SU-DHL-6 (cell line): ENCODE data around the gene CDHR2.

Experiments used
- H2AFZ ChIP-seq: fragments of 200-600 bp; sonication (generic); 2 replicates; pipeline ENCODE4 v1.6.1; 2014; ENCODE audit warnings: low read depth, mild to moderate bottlenecking, moderate library complexity, mixed read lengths, antibody characterized with exemption, low read length; ENCODE audit not compliant: severe bottlenecking
- H3F3A ChIP-seq: fragments of 200-600 bp; shearing (Covaris generic); 2 replicates; pipeline ENCODE4 v1.6.0; 2016; ENCODE audit warnings: antibody characterized with exemption, mild to moderate bottlenecking; ENCODE audit not compliant: insufficient read depth
- H3K27ac ChIP-seq: fragments of 200-600 bp; sonication (generic); 2 replicates; pipeline ENCODE4 v1.5.1; 2016; ENCODE audit warnings: low read depth, mild to moderate bottlenecking, low read length, moderate library complexity, mixed read lengths
- H3K27me3 ChIP-seq: fragments of 200-600 bp; sonication (generic), shearing (Covaris generic); 2 replicates; pipeline ENCODE4 v1.6.0; 2014; ENCODE audit warnings: mild to moderate bottlenecking, low read length
- H3K36me3 ChIP-seq: fragments of 200-600 bp; sonication (generic); 2 replicates; pipeline ENCODE4 v1.6.1; 2014; ENCODE audit warnings: mild to moderate bottlenecking, low read length, mixed read lengths
- H3K4me2 ChIP-seq: fragments of 300-600, 200-600 bp; shearing (Covaris generic), sonication (generic); 2 replicates; pipeline ENCODE4 v1.6.0; 2014; ENCODE audit warnings: low read length, low read depth, mild to moderate bottlenecking; ENCODE audit not compliant: poor library complexity, severe bottlenecking
- H3K4me3 ChIP-seq: fragments of 200-600 bp; sonication (generic); 2 replicates; pipeline ENCODE4 v1.5.1; 2014; ENCODE audit warnings: antibody characterized with exemption, low read length, mild to moderate bottlenecking, mixed read lengths; ENCODE audit not compliant: insufficient read depth, poor library complexity, severe bottlenecking
- H3K79me2 ChIP-seq: fragments of 200-600 bp; sonication (generic); 2 replicates; pipeline ENCODE4 v1.6.1; 2014; ENCODE audit warnings: mild to moderate bottlenecking, low read length, moderate library complexity; ENCODE audit not compliant: insufficient read depth
- H3K9ac ChIP-seq: fragments of 200-600 bp; sonication (generic); 2 replicates; pipeline ENCODE4 v1.7.0; 2014; ENCODE audit warnings: mild to moderate bottlenecking, low read length
- H3K9me2 ChIP-seq: fragments of 200-600 bp; sonication (generic); replicated peaks from 2 replicates; pipeline ENCODE4 v1.6.1; 2014; ENCODE audit warnings: low read length; ENCODE audit not compliant: insufficient read depth
- H3K9me3 ChIP-seq: fragments of 200-600 bp; sonication (generic); 2 replicates; pipeline ENCODE4 v1.6.1; 2014; ENCODE audit warnings: low read length, mixed read lengths; ENCODE audit not compliant: insufficient read depth
- H4K20me1 ChIP-seq: fragments of 200-600 bp; sonication (generic); 2 replicates; pipeline ENCODE4 v1.6.1; 2014; ENCODE audit warnings: low read depth, mild to moderate bottlenecking, antibody characterized with exemption, low read length, moderate library complexity, mixed read lengths
- CTCF ChIP-seq: fragments of 200-600 bp; sonication (generic); IDR thresholded peaks from one replicate; pipeline ENCODE4 v1.5.1; 2017; ENCODE audit warnings: antibody characterized with exemption, mild to moderate bottlenecking, low read length, moderate library complexity; ENCODE audit not compliant: insufficient read depth, poor library complexity, severe bottlenecking
- EZH2phosphoT487 ChIP-seq: fragments of 200-600 bp; sonication (generic), shearing (Covaris generic); conservative IDR thresholded peaks from 2 replicates; pipeline ENCODE4 v1.6.1; 2018; ENCODE audit warnings: mild to moderate bottlenecking, antibody characterized with exemption, low read length, moderate library complexity, mixed read lengths

CDHR2 gene

DNA sequence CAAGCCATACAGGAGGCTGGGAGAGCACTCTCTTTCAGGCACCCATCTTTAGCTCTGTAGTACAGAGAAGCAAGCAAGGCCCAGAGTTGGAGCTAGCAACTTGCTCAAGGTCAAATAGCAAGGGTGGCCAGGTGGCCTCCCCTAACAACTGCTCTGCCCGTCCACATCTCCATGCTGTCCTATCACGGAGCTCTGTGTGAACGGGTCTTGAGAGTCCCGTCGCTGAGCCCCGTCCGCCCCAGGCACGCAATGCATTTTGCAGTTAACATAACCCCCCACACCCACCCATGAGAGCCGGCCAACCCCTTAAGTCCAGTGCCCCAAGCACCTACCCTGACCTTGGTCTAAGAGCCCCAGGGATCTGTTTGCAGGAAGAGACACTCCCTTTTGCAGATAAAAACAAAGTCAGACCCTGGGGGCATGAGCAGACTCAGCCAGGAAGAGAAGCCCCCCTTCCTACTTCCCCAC lies 13.4 kb upstream of the CDHR2 start:
- H3K9me3 ChIP-seq = no peaks in the 10 kb centered on the region
- no peak overlapping the region for H2AFZ ChIP-seq
- peak overlapping the region; percentile 88 for H3K4me3 ChIP-seq
- TF ChIP-seq EZH2phosphoT487 (no peak), CTCF (no peak)
- peak overlapping the region; percentile 79 for H3K9ac ChIP-seq
- H3K27me3 ChIP-seq = no peaks in the 10 kb centered on the region
- H3K9me2 ChIP-seq = no peaks in the 10 kb centered on the region
- H3F3A ChIP-seq = peaks cover 24% of the 10 kb centered on the region
- peak overlapping the region; percentile 82 for H3K4me2 ChIP-seq
- H3K27ac ChIP-seq = peak overlapping the region; percentile 91
- no peaks in the 10 kb centered on the region for H4K20me1 ChIP-seq
- no peaks in the 10 kb centered on the region for H3K36me3 ChIP-seq
- H3K79me2 ChIP-seq = peaks cover 34% of the 10 kb centered on the region

GRCh38 chr5:176536132-176536901 lies 12.8 kb upstream of the CDHR2 start:
- H3K9me3 ChIP-seq = no peaks in the 10 kb centered on the region
- H3K9ac ChIP-seq = peak overlapping the region; percentile 79
- H3K4me2 ChIP-seq = peak overlapping the region; percentile 82
- no peak for TF ChIP-seq CTCF
- no peak for TF ChIP-seq EZH2phosphoT487
- H2AFZ ChIP-seq = no peak overlapping the region
- no peaks in the 10 kb centered on the region for H3K27me3 ChIP-seq
- H3K9me2 ChIP-seq = no peaks in the 10 kb centered on the region
- H3F3A ChIP-seq = peaks cover 24% of the 10 kb centered on the region
- peaks cover 34% of the 10 kb centered on the region for H3K79me2 ChIP-seq
- H4K20me1 ChIP-seq = no peaks in the 10 kb centered on the region
- peak overlapping the region; percentile 91 for H3K27ac ChIP-seq
- peak overlapping the region; percentile 88 for H3K4me3 ChIP-seq
- H3K36me3 ChIP-seq = no peaks in the 10 kb centered on the region

GRCh38 chr5:176536902-176537553 lies 12.1 kb upstream of the CDHR2 start, which contains the start of gene RNF44:
Gene RNF44 (minus strand): TSS chr5:176537402. CDS start chr5:176532472, 4,930 bp downstream.
- Histone ChIP-seq H3K36me3 (no peaks in the 10 kb centered on the region), H3K27me3 (no peaks in the 10 kb centered on the region), H3K79me2 (peaks cover 34% of the 10 kb centered on the region), H2AFZ (peak within 1 kb of the TSS; percentile 69), H3K9me2 (no peaks in the 10 kb centered on the region), H3K4me3 (peak within 1 kb of the TSS; percentile 88), H3F3A (peaks cover 24% of the 10 kb centered on the region), H3K4me2 (peak within 1 kb of the TSS; percentile 82), H3K9ac (peak within 1 kb of the TSS; percentile 79), H3K27ac (peak within 1 kb of the TSS; percentile 91), H3K9me3 (no peaks in the 10 kb centered on the region), H4K20me1 (no peaks in the 10 kb centered on the region)
- TF ChIP-seq CTCF (no peak), EZH2phosphoT487 (no peak)
